A549 (cell line): ENCODE results near the gene COL7A1. TPM values are rescaled to one million over a fixed set of nuclear protein-coding genes. Genes with fewer than 3 reads are reported as not detected.

Source experiments
- ATAC-seq, 2 experiments: fragments of 200-7000 bp in 1 of 2; fragments of >200 bp in 1 of 2; cut with Nextera tagmentation in 1 of 2; cut with Tn5 transposase in 1 of 2; 3 replicates each; pipeline versions ENCODE4 v1.8.0 to v1.9.1; 2018 to 2020; ENCODE audit warnings: mild to moderate bottlenecking in 1 of 2, moderate library complexity in 1 of 2
- CTCF ChIA-PET: fragments of 300-600 bp; sonication (Branson Sonifier 250); formaldehyde crosslinking; extraction: SDS; loops from one replicate; lab custom pipeline; 2021; ENCODE audit warnings: antibody characterized with exemption, inconsistent platforms; lab: Yijun Ruan, JAX
- POLR2A ChIA-PET: fragments of 350-600 bp; formaldehyde crosslinking; extraction: SDS; loops from one replicate; lab custom pipeline; 2021; ENCODE audit warnings: antibody characterized with exemption, inconsistent platforms; lab: Yijun Ruan, JAX
- DNase-seq, 2 experiments: peaks; one replicate each; pipeline versions ENCODE4 v3.0.0 to v3.0.0-alpha.2; 2011 to 2016; ENCODE audit warnings: low read depth in 1 of 2, low spot score in 1 of 2
- FAIRE-seq: peaks from 2 replicates; lab custom pipeline; 2011; peaks lifted over from hg19 to GRCh38; lab: Jason Lieb, UNC
- H3K27ac ChIP-seq, 2 experiments: fragments of >200 bp; sonication (Bioruptor Twin); formaldehyde crosslinking; 3 replicates each; pipeline ENCODE4 v1.5.1; 2016 to 2017
- H3K4me1 ChIP-seq: fragments of >200 bp; sonication (Bioruptor Twin); formaldehyde crosslinking; 3 replicates; pipeline ENCODE4 v1.6.1; 2016
- H3K4me2 ChIP-seq: fragments of >200 bp; sonication (Bioruptor Twin); formaldehyde crosslinking; 3 replicates; pipeline ENCODE4 v1.6.1; 2016
- H3K4me3 ChIP-seq: fragments of >200 bp; sonication (Bioruptor Twin); formaldehyde crosslinking; 3 replicates; pipeline ENCODE4 v1.5.1; 2016
- H3K9me3 ChIP-seq: fragments of >200 bp; sonication (Bioruptor Twin); formaldehyde crosslinking; 3 replicates; pipeline ENCODE4 v1.6.1; 2016
- ATOH8 ChIP-seq: fragments of 250-450 bp; sonication (Bioruptor Pico); IDR thresholded peaks from 2 replicates; pipeline ENCODE4 v1.5.0; 2020; ENCODE audit warnings: low read depth, mild to moderate bottlenecking, moderate library complexity
- BCL3 ChIP-seq: fragments of >200 bp; sonication (Bioruptor Twin); formaldehyde crosslinking; IDR thresholded peaks from 3 replicates; pipeline ENCODE4 v1.6.1; 2016
- CHD2 ChIP-seq: fragments of 150-350 bp; IDR thresholded peaks from 2 replicates; pipeline ENCODE4 v1.6.1; 2014; ENCODE audit warnings: low read length; ENCODE audit not compliant: partially characterized antibody
- E2F6 ChIP-seq: IDR thresholded peaks from 2 replicates; pipeline ENCODE4 v1.6.1; 2012; ENCODE audit warnings: low read depth, borderline replicate concordance
- EHF ChIP-seq: fragments of 250-450 bp; sonication (Bioruptor Pico); IDR thresholded peaks from 2 replicates; pipeline ENCODE4 v1.5.0; 2020; ENCODE audit warnings: mild to moderate bottlenecking
- EHMT2 ChIP-seq: fragments of 200-600 bp; sonication (generic); IDR thresholded peaks from 2 replicates; pipeline ENCODE4 v1.6.1; 2016; ENCODE audit warnings: antibody characterized with exemption, low read depth, mild to moderate bottlenecking, moderate library complexity
- HDAC2 ChIP-seq: fragments of 200-600 bp; sonication (generic); IDR thresholded peaks from 2 replicates; pipeline ENCODE4 v1.6.1; 2016
- HMGXB4 ChIP-seq: fragments of 250-450 bp; sonication (Bioruptor Pico); IDR thresholded peaks from 2 replicates; pipeline ENCODE4 v1.5.0; 2021; ENCODE audit warnings: mild to moderate bottlenecking, moderate library complexity, borderline replicate concordance
- HOXB13 ChIP-seq: fragments of 250-450 bp; sonication (Bioruptor Pico); IDR thresholded peaks from 2 replicates; pipeline ENCODE4 v1.5.0; 2020; ENCODE audit warnings: low read depth, mild to moderate bottlenecking, moderate library complexity
- HOXB5 ChIP-seq: fragments of 250-450 bp; sonication (Bioruptor Pico); IDR thresholded peaks from 2 replicates; pipeline ENCODE4 v1.5.0; 2020; ENCODE audit warnings: mild to moderate bottlenecking, moderate library complexity
- KDM5A ChIP-seq: fragments of 200-600 bp; sonication (generic); IDR thresholded peaks from 2 replicates; pipeline ENCODE4 v1.6.1; 2016; ENCODE audit warnings: antibody characterized with exemption, mild to moderate bottlenecking
- MAFK ChIP-seq: fragments of 450-650 bp; IDR thresholded peaks from 2 replicates; pipeline ENCODE4 v1.6.1; 2014; ENCODE audit not compliant: partially characterized antibody
- NPAS2 ChIP-seq: fragments of 250-450 bp; sonication (Bioruptor Pico); IDR thresholded peaks from 2 replicates; pipeline ENCODE4 v1.8.0; 2022; ENCODE audit warnings: mild to moderate bottlenecking, moderate library complexity, borderline replicate concordance
- PBX3 ChIP-seq: IDR thresholded peaks from 2 replicates; pipeline ENCODE4 v1.6.1; 2012
- POLR2A ChIP-seq: IDR thresholded peaks from 2 replicates; pipeline ENCODE4 v1.6.1; 2012; ENCODE audit warnings: mild to moderate bottlenecking, low read length
- RAD21 ChIP-seq, 2 experiments: fragments of >200 bp in 1 of 2; sonication (Bioruptor Twin) in 1 of 2; formaldehyde crosslinking in 1 of 2; IDR thresholded peaks in 1 of 2; conservative IDR thresholded peaks in 1 of 2; 2 replicates in 1 of 2; 3 replicates in 1 of 2; pipeline ENCODE4 v1.6.1; 2012 to 2018; ENCODE audit warnings: inconsistent platforms in 1 of 2
- RARB ChIP-seq: fragments of 250-450 bp; sonication (Bioruptor Pico); IDR thresholded peaks from 2 replicates; pipeline ENCODE4 v1.8.0; 2021; ENCODE audit warnings: mild to moderate bottlenecking, moderate library complexity
- RCOR1 ChIP-seq: fragments of 150-350 bp; IDR thresholded peaks from 2 replicates; pipeline ENCODE4 v1.6.1; 2014; ENCODE audit warnings: antibody characterized with exemption, low read length, low read depth
- SMC3 ChIP-seq: fragments of >200 bp; sonication (Bioruptor Twin); formaldehyde crosslinking; IDR thresholded peaks from 3 replicates; pipeline ENCODE4 v1.6.1; 2018; ENCODE audit warnings: inconsistent platforms
- TP53 ChIP-seq: fragments of 250-450 bp; sonication (Bioruptor Pico); IDR thresholded peaks from 2 replicates; pipeline ENCODE4 v1.5.0; 2021; ENCODE audit warnings: mild to moderate bottlenecking, moderate library complexity
- ZC3H11A ChIP-seq: fragments of 450-650 bp; IDR thresholded peaks from 2 replicates; pipeline ENCODE4 v1.6.1; 2014; ENCODE audit warnings: antibody characterized with exemption, mild to moderate bottlenecking
- WGBS: methylation state at CpG from one replicate; pipeline ENCODE4 v1.1.6; 2017; ENCODE audit errors: missing lambda C conversion rate; 5-methylcytosine and 5-hydroxymethylcytosine counted together
- polyA plus RNA-seq, 4 experiments: library from polyadenylated mRNA; depleted of rRNA in 3 of 4; stranded (reverse); fragments of >200 nt; fragmentation: RNase III in 1 of 4; extraction: RNeasy Plus Mini Kit Qiagen cat#74134 plus additional on column Dnase treatment in 1 of 4; gene quantifications; 2 replicates in 3 of 4; 3 replicates in 1 of 4; pipeline ENCODE4 v1.2.3, GENCODE V29; 2011 to 2017

COL7A1 gene
- polyA plus RNA-seq, 2 of the 4 experiments (the other 2 are of a cell fraction): 36.5 to 240 TPM

GRCh38 chr3:48591886-48592518 is 3.1 kb downstream of the COL7A1 start (continued):
- TF ChIP-seq E2F6 (no peak), HDAC2 (no peak), ZC3H11A (no peak), PBX3 (no peak)

GRCh38 chr3:48591436-48591835 is 3.7 kb downstream of the COL7A1 start:
- CTCF ChIA-PET: interaction anchor here (0.6 to 1.8 kb wide), 2 partner anchors 10 to 44 kb away, joined by 3 to 7 read pairs; partner anchors contain the start of gene SLC26A6
- H3K4me1 ChIP-seq: peaks cover 47% of the 10 kb centered on the region
- H3K27ac ChIP-seq: peak overlapping the region in 1 of 2 experiments; percentile 99; a peak in 3 of 6 replicates
- no peaks in the 10 kb centered on the region for H3K9me3 ChIP-seq
- peak overlapping the region; percentile 96 for H3K4me2 ChIP-seq
- DNase-seq (no peak), FAIRE-seq (no peak), ATAC-seq (no peak)
- H3K4me3 ChIP-seq: no peak overlapping the region; the same call in 2 of the 3 replicates
- POLR2A ChIA-PET: no interaction called here
- TF ChIP-seq HDAC2 (no peak), CHD2 (no peak), EHF (CRISPR knock-in tag) (no peak), POLR2A (no peak), HOXB13 (CRISPR knock-in tag) (no peak), RARB (no peak), ATOH8 (CRISPR knock-in tag) (no peak), HMGXB4 (CRISPR knock-in tag) (no peak), TP53 (CRISPR knock-in tag) (no peak), NPAS2 (CRISPR knock-in tag) (no peak), MAFK (no peak), HOXB5 (CRISPR knock-in tag) (no peak), ZC3H11A (no peak), KDM5A (no peak), BCL3 (no peak), SMC3 (no peak), RAD21 (conservative IDR thresholded peaks at IDR 0.05 in 1 of 2, IDR thresholded peaks at IDR 0.05 in 1 of 2) (no peak), RCOR1 (no peak), EHMT2 (no peak)
- WGBS: 96% methylated on average over 9 of the region's 14 CpGs
